Trophoblast cell (in vitro differentiated cells and primary cell): ENCODE data around the gene EEF1G.
A peak's percentile ranks its signal among the peaks of the same experiment; 100 is the strongest.

Experiments
- DNase-seq, 2 donors: peaks; one replicate each; pipeline ENCODE4 v3.0.0-alpha.2; 2016
- H2AFZ ChIP-seq: 2 replicates; pipeline ENCODE4 v1.6.1; 2013; ENCODE audit warnings: low read length, moderate library complexity, mild to moderate bottlenecking; ENCODE audit not compliant: insufficient read depth, poor library complexity
- H2AK5ac ChIP-seq: 2 replicates; pipeline ENCODE4 v1.6.1; 2013; ENCODE audit warnings: mild to moderate bottlenecking, low read length
- H2BK120ac ChIP-seq: 2 replicates; pipeline ENCODE4 v1.6.1; 2013; ENCODE audit warnings: low read length, mild to moderate bottlenecking, moderate library complexity; ENCODE audit not compliant: insufficient read depth, poor library complexity
- H2BK12ac ChIP-seq: 2 replicates; pipeline ENCODE4 v1.6.1; 2013; ENCODE audit warnings: mild to moderate bottlenecking, low read length, moderate library complexity
- H2BK5ac ChIP-seq: 2 replicates; pipeline ENCODE4 v1.6.1; 2013; ENCODE audit warnings: low read length, low read depth, moderate library complexity, mild to moderate bottlenecking; ENCODE audit not compliant: poor library complexity
- H3K14ac ChIP-seq: 2 replicates; pipeline ENCODE4 v1.6.1; 2013; ENCODE audit warnings: mild to moderate bottlenecking, low read length
- H3K18ac ChIP-seq: 2 replicates; pipeline ENCODE4 v1.6.1; 2013; ENCODE audit warnings: mild to moderate bottlenecking, low read length
- H3K23ac ChIP-seq: 2 replicates; pipeline ENCODE4 v1.6.1; 2013; ENCODE audit warnings: low read length
- H3K27ac ChIP-seq: 2 replicates; pipeline ENCODE4 v1.5.1; 2013; ENCODE audit warnings: low read depth, mild to moderate bottlenecking, inconsistent platforms, low read length, moderate library complexity
- H3K27me3 ChIP-seq: 2 replicates; pipeline ENCODE4 v1.6.1; 2013; ENCODE audit warnings: inconsistent platforms, mild to moderate bottlenecking, low read length, moderate library complexity; ENCODE audit not compliant: insufficient read depth
- H3K36me3 ChIP-seq, 2 experiments: 1 replicate in 1 of 2; 2 replicates in 1 of 2; pipeline ENCODE4 v1.6.1; 2013; ENCODE audit warnings: low read length in 2 of 2, mild to moderate bottlenecking in 2 of 2, moderate library complexity in 1 of 2; ENCODE audit not compliant: insufficient read depth in 2 of 2, control insufficient read depth in 1 of 2
- H3K4ac ChIP-seq: 2 replicates; pipeline ENCODE4 v1.6.1; 2013; ENCODE audit warnings: low read depth, mild to moderate bottlenecking, low read length, moderate library complexity
- H3K4me1 ChIP-seq, 2 experiments: 1 replicate in 1 of 2; 2 replicates in 1 of 2; pipeline ENCODE4 v1.6.1; 2013; ENCODE audit warnings: low read length in 2 of 2, mild to moderate bottlenecking in 2 of 2, moderate library complexity in 1 of 2; ENCODE audit not compliant: insufficient read depth in 2 of 2, control insufficient read depth in 1 of 2
- H3K4me2 ChIP-seq: 2 replicates; pipeline ENCODE4 v1.6.1; 2013; ENCODE audit warnings: inconsistent platforms, mild to moderate bottlenecking, low read length, moderate library complexity
- H3K4me3 ChIP-seq: 2 replicates; pipeline ENCODE4 v1.5.1; 2013; ENCODE audit warnings: mild to moderate bottlenecking, low read depth, low read length, inconsistent platforms
- H3K79me1 ChIP-seq: one replicate; pipeline ENCODE4 v1.6.1; 2013; ENCODE audit warnings: low read length
- H3K79me2 ChIP-seq: 2 replicates; pipeline ENCODE4 v1.6.1; 2013; ENCODE audit warnings: low read length, mild to moderate bottlenecking; ENCODE audit not compliant: control insufficient read depth, insufficient read depth, poor library complexity
- H3K9ac ChIP-seq: 2 replicates; pipeline ENCODE4 v1.6.1; 2013; ENCODE audit warnings: mild to moderate bottlenecking, low read length
- H3K9me3 ChIP-seq: 2 replicates; pipeline ENCODE4 v1.6.1; 2013; ENCODE audit warnings: low read depth, mild to moderate bottlenecking, control low read depth, inconsistent platforms, low read length; ENCODE audit not compliant: insufficient read depth
- H4K12ac ChIP-seq: 2 replicates; pipeline ENCODE4 v1.6.1; 2013; ENCODE audit warnings: low read depth, mild to moderate bottlenecking, low read length, moderate library complexity
- H4K8ac ChIP-seq: 2 replicates; pipeline ENCODE4 v1.6.1; 2013; ENCODE audit warnings: low read depth, mild to moderate bottlenecking, low read length, moderate library complexity
- H4K91ac ChIP-seq: one replicate; pipeline ENCODE4 v1.6.1; 2013; ENCODE audit warnings: low read depth, mild to moderate bottlenecking, low read length, moderate library complexity
- WGBS: extraction: QIAGEN DNeasy Blood & Tissue Kit; methylation state at CpG from one replicate; pipeline ENCODE4 v1.1.7; 2013; ENCODE audit warnings: missing lambda C conversion rate; ENCODE audit not compliant: insufficient read length, insufficient coverage; ENCODE audit errors: extremely low coverage; 5-methylcytosine and 5-hydroxymethylcytosine counted together

Gene EEF1G

DNA sequence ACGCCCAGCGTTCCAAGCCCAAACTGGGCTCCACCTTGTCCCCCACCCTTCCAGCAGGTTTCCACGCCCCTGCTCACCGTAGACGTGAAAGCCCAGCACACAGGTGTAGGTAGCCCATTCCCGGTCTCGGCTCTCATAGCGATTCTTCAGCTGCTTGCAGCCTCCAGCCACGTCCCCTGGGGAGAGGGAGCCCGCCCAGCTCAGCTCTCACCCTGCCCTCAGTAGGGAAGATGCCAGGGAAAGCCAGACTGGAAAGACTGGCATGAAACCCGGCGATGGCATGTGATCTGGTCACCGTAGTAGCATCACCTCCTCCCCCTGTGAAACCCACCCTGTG, 29.3 kb upstream of the EEF1G start:
- Histone ChIP-seq H3K4me3 (peak overlapping the region; percentile 72), H3K9me3 (no peaks in the 10 kb centered on the region), H3K18ac (peak overlapping the region; percentile 0), H3K4me2 (peak overlapping the region; percentile 89), H2AFZ (no peak overlapping the region), H3K27ac (no peak overlapping the region), H2BK120ac (peak overlapping the region; percentile 5), H3K27me3 (no peaks in the 10 kb centered on the region), H2AK5ac (no peak overlapping the region), H3K79me2 (peaks cover 11% of the 10 kb centered on the region), H2BK12ac (peak overlapping the region; percentile 7), H4K12ac (peak overlapping the region; percentile 52), H3K23ac (no peak overlapping the region), H4K91ac (peak overlapping the region; percentile 41), H3K14ac (peak overlapping the region; percentile 10), H3K4me1 (peaks cover 10 to 16% of the 10 kb centered on the region in 2 experiments), H2BK5ac (no peak overlapping the region), H3K9ac (no peak overlapping the region), H3K4ac (no peak overlapping the region), H3K79me1 (peaks cover 21% of the 10 kb centered on the region), H3K36me3 (peaks cover 25 to 27% of the 10 kb centered on the region in 2 experiments), H4K8ac (peak overlapping the region; percentile 75)
- DNase-seq, result no peak
- no CpG with 5 or more reads among the region's 13 CpGs for WGBS

DNA sequence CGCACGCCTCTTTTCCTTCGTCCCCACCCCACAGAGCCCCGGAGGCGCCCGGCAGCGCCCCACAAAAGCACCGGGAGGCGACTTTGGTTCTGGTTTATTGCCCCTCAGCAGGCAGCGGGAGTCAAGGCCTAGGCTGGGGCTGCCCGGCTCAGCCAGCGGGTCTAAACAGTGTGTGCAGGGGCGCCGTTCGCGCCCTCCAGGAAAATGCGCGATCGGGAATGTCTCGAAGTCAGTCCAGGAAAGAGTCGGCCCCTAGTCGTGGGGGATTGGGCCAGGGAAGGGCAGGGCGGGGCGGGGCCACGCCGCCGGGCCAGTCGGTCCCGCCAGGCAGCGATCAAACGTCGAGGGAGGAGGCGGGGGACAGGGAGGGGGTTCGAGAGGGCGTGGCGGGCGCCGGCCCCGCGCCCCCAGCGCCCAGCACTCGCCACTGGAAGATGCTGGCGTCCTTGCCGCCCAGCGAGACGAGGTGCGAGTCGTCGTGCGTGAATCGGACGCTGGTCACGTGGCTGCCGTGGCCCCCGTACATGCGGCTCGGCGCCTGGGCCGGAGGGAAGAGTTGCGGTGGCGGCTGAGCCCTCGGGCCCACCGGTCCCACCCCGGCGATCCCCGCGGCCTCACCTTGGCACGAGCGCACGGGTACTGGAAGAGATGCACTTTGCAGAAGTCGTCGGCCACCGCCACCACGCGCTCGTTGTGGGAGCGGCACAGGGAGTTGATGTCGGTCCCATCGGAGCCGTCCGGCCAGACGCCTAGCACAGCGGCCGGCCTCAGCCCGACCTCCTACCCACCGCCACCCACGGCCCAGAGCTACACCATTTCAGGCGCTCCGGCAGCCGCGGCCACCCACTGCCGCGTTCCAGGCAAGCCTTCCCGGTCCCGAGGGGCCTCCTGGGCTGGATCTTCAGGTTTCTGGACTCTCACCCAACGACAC, 28.7 kb upstream of the EEF1G start:
- Histone ChIP-seq H3K27me3 (no peaks in the 10 kb centered on the region), H3K23ac (no peak overlapping the region), H3K18ac (peak overlapping the region; percentile 71), H2AK5ac (peak overlapping the region; percentile 61), H3K36me3 (peaks cover 30 to 32% of the 10 kb centered on the region in 2 experiments), H3K4me1 (peaks cover 10 to 16% of the 10 kb centered on the region in 2 experiments), H2AFZ (peak overlapping the region; percentile 32), H3K9ac (peak overlapping the region; percentile 66), H3K79me2 (peaks cover 11% of the 10 kb centered on the region), H4K8ac (peak overlapping the region; percentile 78), H3K79me1 (peaks cover 21% of the 10 kb centered on the region), H3K4me3 (peak overlapping the region; percentile 72), H4K12ac (peak overlapping the region; percentile 64), H3K27ac (peak overlapping the region; percentile 84), H2BK120ac (peak overlapping the region; percentile 67), H2BK5ac (peak overlapping the region; percentile 71), H4K91ac (peak overlapping the region; percentile 68), H3K14ac (peak overlapping the region; percentile 80), H3K9me3 (no peaks in the 10 kb centered on the region), H2BK12ac (peak overlapping the region; percentile 7), H3K4me2 (peak overlapping the region; percentile 89), H3K4ac (peak overlapping the region; percentile 19)
- WGBS, result no CpG with 5 or more reads among the region's 96 CpGs
- DNase-seq, result peak; percentile 62 to 66

DNA sequence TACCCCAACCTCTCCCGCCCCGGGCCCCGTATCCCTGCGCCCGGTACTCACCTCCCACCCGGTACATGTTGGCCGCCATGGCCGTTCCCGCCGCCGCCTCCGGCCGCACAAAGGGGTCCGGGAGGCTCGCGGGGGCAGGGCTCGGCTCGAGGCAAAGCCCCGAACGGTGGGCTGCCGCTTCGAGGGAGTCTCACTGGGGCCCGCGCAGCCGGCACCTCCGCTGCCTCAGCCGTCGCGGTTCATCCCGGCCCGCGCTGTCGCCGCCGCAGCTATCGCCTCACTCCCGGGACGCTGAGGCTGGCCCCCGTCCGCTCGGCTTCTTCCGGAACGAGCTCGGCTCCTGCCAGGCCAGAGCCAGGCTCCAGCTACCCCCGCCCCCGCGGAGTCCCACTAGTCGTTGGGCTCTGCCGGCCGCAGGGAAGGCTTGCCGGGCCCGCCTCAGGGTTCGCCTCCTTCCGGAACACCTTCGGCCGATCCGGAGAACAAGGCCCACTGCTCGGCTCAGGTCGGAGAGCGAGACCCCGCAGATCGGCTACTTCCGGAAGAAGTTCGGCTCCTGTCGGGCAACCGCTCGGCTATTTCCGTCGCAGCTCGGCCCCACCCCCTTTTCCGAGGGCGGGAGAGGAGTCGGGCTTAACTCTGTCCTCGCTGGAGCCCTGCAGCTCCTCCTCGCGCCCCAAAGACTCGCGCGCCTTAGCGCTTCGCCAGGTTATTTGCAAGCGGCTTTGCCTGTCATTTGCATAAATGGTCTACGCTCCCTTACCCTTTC, 27.9 kb upstream of the EEF1G start, which contains the start of gene MTA2:
MTA2 (minus strand) TSS at position 494 of the 769 bp plus-strand sequence; CDS start at position 79, 415 bp downstream.
- Histone ChIP-seq H3K79me2 (peaks cover 11% of the 10 kb centered on the region), H2AK5ac (peak within 1 kb of the TSS; percentile 61), H4K12ac (peak within 1 kb of the TSS; percentile 93), H3K9me3 (no peaks in the 10 kb centered on the region), H3K14ac (peak within 1 kb of the TSS; percentile 97), H2BK5ac (peak within 1 kb of the TSS; percentile 86), H3K18ac (peak within 1 kb of the TSS; percentile 96), H3K4me3 (peak within 1 kb of the TSS; percentile 97), H2BK12ac (no peak within 1 kb of the TSS), H3K4me1 (peaks cover 10 to 13% of the 10 kb centered on the region in 2 experiments), H3K27me3 (no peaks in the 10 kb centered on the region), H4K91ac (peak within 1 kb of the TSS; percentile 98), H3K79me1 (peaks cover 21% of the 10 kb centered on the region), H3K36me3 (peaks cover 36 to 38% of the 10 kb centered on the region in 2 experiments), H3K27ac (peak within 1 kb of the TSS; percentile 96), H3K4ac (peak within 1 kb of the TSS; percentile 97), H4K8ac (peak within 1 kb of the TSS; percentile 93), H3K9ac (peak within 1 kb of the TSS; percentile 98), H3K4me2 (peak within 1 kb of the TSS; percentile 89), H3K23ac (no peak within 1 kb of the TSS), H2AFZ (peak within 1 kb of the TSS; percentile 51), H2BK120ac (peak within 1 kb of the TSS; percentile 88)
- DNase-seq, result peak; percentile 99
- WGBS, result no CpG with 5 or more reads among the region's 83 CpGs

DNA sequence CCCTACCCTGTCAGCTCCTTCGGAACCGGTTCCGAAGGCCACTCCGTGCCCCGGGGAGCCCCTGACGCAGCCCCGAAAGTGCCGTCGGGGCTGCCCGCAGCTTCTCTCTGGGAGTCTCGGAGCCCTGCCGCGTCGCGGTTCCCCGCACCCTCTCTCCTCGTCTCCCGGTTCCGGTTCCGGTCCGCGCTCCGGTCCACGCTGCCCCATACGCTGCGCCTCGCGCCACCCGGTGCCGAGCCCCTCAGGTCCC, 27.4 kb upstream of the EEF1G start:
- Histone ChIP-seq H2BK120ac (peak overlapping the region; percentile 88), H3K14ac (peak overlapping the region; percentile 97), H3K4ac (peak overlapping the region; percentile 97), H2BK12ac (no peak overlapping the region), H3K27me3 (no peaks in the 10 kb centered on the region), H3K79me2 (peaks cover 11% of the 10 kb centered on the region), H3K27ac (peak overlapping the region; percentile 96), H3K9ac (peak overlapping the region; percentile 98), H4K8ac (peak overlapping the region; percentile 93), H3K18ac (peak overlapping the region; percentile 96), H3K4me1 (peaks cover 10 to 13% of the 10 kb centered on the region in 2 experiments), H4K91ac (peak overlapping the region; percentile 98), H3K79me1 (peaks cover 21% of the 10 kb centered on the region), H4K12ac (peak overlapping the region; percentile 93), H3K4me2 (peak overlapping the region; percentile 63), H2BK5ac (peak overlapping the region; percentile 86), H3K9me3 (no peaks in the 10 kb centered on the region), H3K4me3 (peak overlapping the region; percentile 97), H3K23ac (no peak overlapping the region), H3K36me3 (peaks cover 40 to 42% of the 10 kb centered on the region in 2 experiments), H2AK5ac (peak overlapping the region; percentile 38), H2AFZ (peak overlapping the region; percentile 51)
- DNase-seq, result peak in 1 of 2 donors; percentile 34
- WGBS, result no CpG with 5 or more reads among the region's 30 CpGs
